H9 (cell line): ENCODE measurements around the gene MYOM3. TPM values are rescaled to one million over a fixed set of nuclear protein-coding genes. Genes with fewer than 3 reads are reported as not detected.

ENCODE experiments used
- DNase-seq: peaks from one replicate; pipeline ENCODE4 v3.0.0-alpha.2; 2017
- H2AFZ ChIP-seq: one replicate; pipeline ENCODE4 v1.6.1; 2013; ENCODE audit warnings: mild to moderate bottlenecking, low read length, control low read depth, moderate library complexity
- H2AK5ac ChIP-seq: 2 replicates; pipeline ENCODE4 v1.6.1; 2013; ENCODE audit warnings: low read length, control low read depth, mixed read lengths; ENCODE audit not compliant: insufficient read length
- H2BK120ac ChIP-seq: one replicate; pipeline ENCODE4 v1.6.1; 2013; ENCODE audit warnings: low read depth, mild to moderate bottlenecking, low read length, control low read depth, inconsistent platforms; ENCODE audit not compliant: poor library complexity, severe bottlenecking
- H2BK12ac ChIP-seq: 2 replicates; pipeline ENCODE4 v1.6.1; 2013; ENCODE audit warnings: low read length, control low read depth, mixed read lengths, low read depth; ENCODE audit not compliant: insufficient read length
- H2BK15ac ChIP-seq: 2 replicates; pipeline ENCODE4 v1.6.1; 2013; ENCODE audit warnings: low read depth, low read length, control low read depth
- H2BK20ac ChIP-seq: one replicate; pipeline ENCODE4 v1.6.1; 2013; ENCODE audit warnings: low read depth, mild to moderate bottlenecking, low read length, control low read depth, inconsistent platforms; ENCODE audit not compliant: poor library complexity, severe bottlenecking
- H2BK5ac ChIP-seq: 2 replicates; pipeline ENCODE4 v1.6.1; 2013; ENCODE audit warnings: low read length, control low read depth, mixed read lengths; ENCODE audit not compliant: insufficient read length
- H3K14ac ChIP-seq: 2 replicates; pipeline ENCODE4 v1.6.1; 2013; ENCODE audit warnings: low read length, control low read depth; ENCODE audit not compliant: insufficient read depth
- H3K18ac ChIP-seq: 2 replicates; pipeline ENCODE4 v1.6.1; 2013; ENCODE audit warnings: low read depth, mild to moderate bottlenecking, mixed read lengths, low read length, control low read depth; ENCODE audit not compliant: insufficient read length
- H3K23ac ChIP-seq: 2 replicates; pipeline ENCODE4 v1.6.1; 2013; ENCODE audit warnings: low read length, control low read depth, mixed read lengths, low read depth; ENCODE audit not compliant: insufficient read length
- H3K23me2 ChIP-seq: 2 replicates; pipeline ENCODE4 v1.6.1; 2013; ENCODE audit warnings: low read depth, mild to moderate bottlenecking, mixed read lengths, low read length, control low read depth; ENCODE audit not compliant: insufficient read length, poor library complexity, severe bottlenecking
- H3K27ac ChIP-seq: 2 replicates; pipeline ENCODE4 v1.5.1; 2013; ENCODE audit warnings: low read length, control low read depth, mixed read lengths, low read depth; ENCODE audit not compliant: insufficient read length
- H3K27me3 ChIP-seq: 2 replicates; pipeline ENCODE4 v1.6.1; 2013; ENCODE audit warnings: low read length, control low read depth, inconsistent platforms; ENCODE audit not compliant: insufficient read depth
- H3K4ac ChIP-seq: 2 replicates; pipeline ENCODE4 v1.6.1; 2013; ENCODE audit warnings: low read depth, mild to moderate bottlenecking, control low read depth, inconsistent platforms, low read length, moderate library complexity
- H3K4me1 ChIP-seq: 2 replicates; pipeline ENCODE4 v1.6.1; 2013; ENCODE audit warnings: low read length, control low read depth, inconsistent platforms; ENCODE audit not compliant: insufficient read depth
- H3K4me2 ChIP-seq: 2 replicates; pipeline ENCODE4 v1.6.1; 2013; ENCODE audit warnings: low read length, control low read depth, mixed read lengths; ENCODE audit not compliant: insufficient read length, insufficient read depth
- H3K56ac ChIP-seq: 2 replicates; pipeline ENCODE4 v1.6.1; 2013; ENCODE audit warnings: low read depth, mild to moderate bottlenecking, mixed read lengths, low read length, control low read depth; ENCODE audit not compliant: insufficient read length
- H3K79me1 ChIP-seq: 2 replicates; pipeline ENCODE4 v1.6.1; 2013; ENCODE audit warnings: low read depth, mild to moderate bottlenecking, moderate library complexity, low read length, control low read depth, inconsistent platforms; ENCODE audit not compliant: insufficient read depth, poor library complexity, severe bottlenecking
- H3K79me2 ChIP-seq: 2 replicates; pipeline ENCODE4 v1.6.1; 2013; ENCODE audit warnings: low read length, control low read depth, inconsistent platforms; ENCODE audit not compliant: insufficient read depth
- H3K9ac ChIP-seq: 2 replicates; pipeline ENCODE4 v1.6.1; 2013; ENCODE audit warnings: low read length, control low read depth, mixed read lengths; ENCODE audit not compliant: insufficient read length; ENCODE audit errors: extremely low read depth
- H3K9me3 ChIP-seq: one replicate; pipeline ENCODE4 v1.6.1; 2013; ENCODE audit warnings: low read depth, low read length, inconsistent platforms; ENCODE audit not compliant: control insufficient read depth
- H3T11ph ChIP-seq: one replicate; pipeline ENCODE4 v1.6.1; 2013; ENCODE audit warnings: mild to moderate bottlenecking, low read length, control low read depth, inconsistent platforms
- H4K20me1 ChIP-seq: one replicate; pipeline ENCODE4 v1.6.1; 2013; ENCODE audit not compliant: control insufficient read depth, insufficient read length, insufficient read depth
- H4K5ac ChIP-seq: 2 replicates; pipeline ENCODE4 v1.6.1; 2013; ENCODE audit warnings: low read depth, mild to moderate bottlenecking, mixed read lengths, low read length, control low read depth; ENCODE audit not compliant: insufficient read length
- H4K8ac ChIP-seq: replicated peaks from 2 replicates; pipeline ENCODE4 v1.6.1; 2013; ENCODE audit warnings: low read length, control low read depth, mixed read lengths, low read depth; ENCODE audit not compliant: insufficient read length
- H4K91ac ChIP-seq: 2 replicates; pipeline ENCODE4 v1.6.1; 2013; ENCODE audit warnings: low read depth, mild to moderate bottlenecking, moderate library complexity, mixed read lengths, low read length, control low read depth; ENCODE audit not compliant: insufficient read length
- H3K27ac Mint-ChIP-seq, 3 experiments: 2 replicates in 2 of 3; 3 replicates in 1 of 3; pipeline ENCODE4 v1.8.0; 2020 to 2021; ENCODE audit warnings: mixed read lengths in 3 of 3, mild to moderate bottlenecking in 1 of 3, moderate library complexity in 1 of 3
- H3K27me3 Mint-ChIP-seq: 2 replicates; pipeline ENCODE4 v1.8.0; 2021; ENCODE audit warnings: low read depth, mild to moderate bottlenecking, moderate library complexity, mixed read lengths
- H3K36me3 Mint-ChIP-seq, 3 experiments: 2 replicates in 2 of 3; 3 replicates in 1 of 3; pipeline ENCODE4 v1.8.0; 2020 to 2021; ENCODE audit warnings: low read depth in 3 of 3, mixed read lengths in 3 of 3; ENCODE audit not compliant: insufficient read depth in 1 of 3
- H3K4me1 Mint-ChIP-seq, 2 experiments: 2 replicates each; pipeline ENCODE4 v1.8.0; 2020; ENCODE audit warnings: mixed read lengths in 2 of 2
- H3K4me3 Mint-ChIP-seq, 2 experiments: 2 replicates in 1 of 2; 3 replicates in 1 of 2; pipeline ENCODE4 v1.8.0; 2020 to 2021; ENCODE audit warnings: mild to moderate bottlenecking in 2 of 2, mixed read lengths in 2 of 2, moderate library complexity in 1 of 2
- H3K9me3 Mint-ChIP-seq, 2 experiments: 2 replicates in 1 of 2; 3 replicates in 1 of 2; pipeline ENCODE4 v1.8.0; 2020; ENCODE audit warnings: mild to moderate bottlenecking in 2 of 2, mixed read lengths in 2 of 2, moderate library complexity in 1 of 2
- CTCF ChIP-seq: fragments of 200-600 bp; sonication (generic); conservative IDR thresholded peaks from 3 replicates; pipeline ENCODE4 v1.8.0; 2021; ENCODE audit warnings: antibody characterized with exemption, mild to moderate bottlenecking
- WGBS: extraction: QIAGEN DNeasy Blood & Tissue Kit; methylation state at CpG from one replicate; pipeline ENCODE4 v1.1.7; 2013; ENCODE audit warnings: missing lambda C conversion rate, low lambda C conversion rate, mixed read lengths; ENCODE audit not compliant: insufficient read length; ENCODE audit errors: extremely low coverage; 5-methylcytosine and 5-hydroxymethylcytosine counted together
- total RNA-seq: library from RNA; stranded (reverse); gene quantifications from 2 replicates; pipeline ENCODE4 v1.2.1, GENCODE V29; 2021

Gene MYOM3
- total RNA-seq, 1 experiment from 2014 or later = 0.11 TPM

DNA sequence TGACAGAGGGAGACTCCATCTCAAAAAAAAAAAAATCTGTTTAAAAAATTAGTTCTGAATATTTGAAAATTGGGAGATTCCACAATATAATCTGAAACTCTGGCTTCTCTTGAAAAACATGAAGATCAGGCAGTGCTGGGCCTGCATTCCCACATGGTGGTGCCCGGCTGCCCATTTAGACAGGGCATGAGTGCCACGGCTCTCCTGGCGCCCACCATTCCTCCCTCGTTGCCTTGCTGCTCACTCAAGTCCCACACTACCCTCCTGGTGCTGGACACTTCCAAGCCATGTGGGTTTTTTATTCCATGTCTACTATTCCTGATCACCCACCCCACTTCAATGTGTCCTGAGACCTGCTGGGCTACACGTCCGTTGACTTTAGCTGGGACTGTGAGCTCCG lies 10.8 kb upstream of the MYOM3 start:
- Histone ChIP-seq H2AFZ (no peak overlapping the region), H3K23me2 (no peaks in the 10 kb centered on the region), H4K8ac (no peak overlapping the region), H3K4me2 (no peak overlapping the region), H2BK15ac (no peak overlapping the region), H3K14ac (no peak overlapping the region), H4K20me1 (no peaks in the 10 kb centered on the region), H2BK12ac (no peak overlapping the region), H3K9me3 (no peaks in the 10 kb centered on the region), H2BK5ac (no peak overlapping the region), H3K27ac (no peak overlapping the region), H3K79me2 (no peaks in the 10 kb centered on the region), H3K18ac (no peak overlapping the region), H2BK20ac (no peak overlapping the region), H3K9ac (no peak overlapping the region), H4K91ac (no peak overlapping the region), H3T11ph (no peak overlapping the region), H3K79me1 (no peaks in the 10 kb centered on the region), H2AK5ac (no peak overlapping the region), H3K27me3 (no peaks in the 10 kb centered on the region), H4K5ac (no peak overlapping the region), H3K4ac (no peak overlapping the region), H2BK120ac (no peak overlapping the region), H3K56ac (no peak overlapping the region), H3K23ac (no peak overlapping the region), H3K4me1 (no peaks in the 10 kb centered on the region)
- no peak for DNase-seq
- no peaks in the 10 kb centered on the region for H3K36me3 Mint-ChIP-seq
- H3K4me3 Mint-ChIP-seq = no peak overlapping the region
- no peaks in the 10 kb centered on the region for H3K9me3 Mint-ChIP-seq
- no CpG with 5 or more reads among the region's 7 CpGs for WGBS
- no peaks in the 10 kb centered on the region; the same call in 1 of the 2 replicates for H3K27me3 Mint-ChIP-seq
- H3K4me1 Mint-ChIP-seq = peaks cover 5 to 9% of the 10 kb centered on the region in 2 experiments; a peak in 3 of 4 replicates
- H3K27ac Mint-ChIP-seq = no peak overlapping the region
- no peak for TF ChIP-seq CTCF
